Breast epithelium (tissue), 4 donors: ENCODE measurements around the gene BRCA1. TPM values are rescaled to one million over a fixed set of nuclear protein-coding genes. Genes with fewer than 3 reads are reported as not detected.

Source experiments
- DNase-seq, 2 donors: peaks; one replicate each; pipeline ENCODE4 v3.0.0-alpha.2; 2019; ENCODE audit warnings: low spot score in 2 of 2
- H3K27ac ChIP-seq, 2 donors: fragments of 200-600 bp; sonication (generic) in 1 of 2; one replicate each; pipeline ENCODE4 v1.5.1; 2016 to 2019; ENCODE audit warnings: mild to moderate bottlenecking in 1 of 2
- H3K27me3 ChIP-seq, 2 donors: fragments of 200-600 bp; sonication (generic) in 1 of 2; one replicate each; pipeline versions ENCODE4 v1.5.1 to v1.6.0; 2017 to 2019; ENCODE audit warnings: control low read depth in 1 of 2, mild to moderate bottlenecking in 1 of 2
- H3K36me3 ChIP-seq: fragments of 200-600 bp; one replicate; pipeline ENCODE4 v1.5.1; 2019
- H3K4me1 ChIP-seq, 2 donors: fragments of 200-600 bp; sonication (generic); one replicate each; pipeline ENCODE4 v1.5.1; 2016 to 2019; ENCODE audit warnings: control low read depth in 1 of 2
- H3K4me3 ChIP-seq, 3 donors: fragments of 200-600 bp; sonication (generic); 1 replicate in 2 of 3; 2 replicates in 1 of 3; pipeline ENCODE4 v1.5.1; 2016 to 2019; ENCODE audit warnings: mild to moderate bottlenecking in 3 of 3, moderate library complexity in 2 of 3
- H3K9me3 ChIP-seq, 2 donors: fragments of 200-600 bp; sonication (generic) in 1 of 2; one replicate each; pipeline ENCODE4 v1.5.1; 2016 to 2019; ENCODE audit warnings: control low read depth in 1 of 2
- POLR2A ChIP-seq: fragments of 450-650 bp; IDR thresholded peaks from one replicate; pipeline ENCODE4 v1.6.1; 2016; ENCODE audit warnings: antibody characterized with exemption, mild to moderate bottlenecking, moderate library complexity
- POLR2AphosphoS5 ChIP-seq, 3 donors: sonication (generic); formaldehyde crosslinking; IDR thresholded peaks; one replicate each; pipeline ENCODE4 v1.6.1; 2017; ENCODE audit warnings: antibody characterized with exemption in 3 of 3
- intact Hi-C: fragments of 100-400 bp; cut with DNase I; formaldehyde crosslinking; loops from one replicate; pipeline ENCODE4 v1.15.1; 2023; ENCODE audit warnings: low total_unique reads
- total RNA-seq, 3 donors: library from RNA; depleted of rRNA; stranded (reverse); fragments of >200 nt; gene quantifications; one replicate each; pipeline ENCODE4 v1.1.0, GENCODE V29; 2016
- TF ChIP-seq, protein P1 (sequence below), 3 donors: fragments of 450-650 bp; IDR thresholded peaks; one replicate each; pipeline ENCODE4 v1.5.1; 2016 to 2017; ENCODE audit warnings: antibody characterized with exemption in 3 of 3, mild to moderate bottlenecking in 3 of 3, moderate library complexity in 3 of 3

The BRCA1 gene
- total RNA-seq, 3 donors from 2014 or later: 5.2 to 8.9 (median 7.4) TPM

DNA sequence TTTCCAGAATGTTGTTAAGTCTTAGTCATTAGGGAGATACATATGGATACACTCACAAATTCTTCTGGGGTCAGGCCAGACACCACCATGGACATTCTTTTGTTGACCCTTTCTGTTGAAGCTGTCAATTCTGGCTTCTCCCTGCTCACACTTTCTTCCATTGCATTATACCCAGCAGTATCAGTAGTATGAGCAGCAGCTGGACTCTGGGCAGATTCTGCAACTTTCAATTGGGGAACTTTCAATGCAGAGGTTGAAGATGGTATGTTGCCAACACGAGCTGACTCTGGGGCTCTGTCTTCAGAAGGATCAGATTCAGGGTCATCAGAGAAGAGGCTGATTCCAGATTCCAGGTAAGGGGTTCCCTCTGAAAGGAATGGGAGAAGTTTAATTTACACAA, 54.3 kb downstream of the BRCA1 start:
- no peaks in the 10 kb centered on the region for H3K9me3 ChIP-seq
- TF ChIP-seq, protein P1, sequence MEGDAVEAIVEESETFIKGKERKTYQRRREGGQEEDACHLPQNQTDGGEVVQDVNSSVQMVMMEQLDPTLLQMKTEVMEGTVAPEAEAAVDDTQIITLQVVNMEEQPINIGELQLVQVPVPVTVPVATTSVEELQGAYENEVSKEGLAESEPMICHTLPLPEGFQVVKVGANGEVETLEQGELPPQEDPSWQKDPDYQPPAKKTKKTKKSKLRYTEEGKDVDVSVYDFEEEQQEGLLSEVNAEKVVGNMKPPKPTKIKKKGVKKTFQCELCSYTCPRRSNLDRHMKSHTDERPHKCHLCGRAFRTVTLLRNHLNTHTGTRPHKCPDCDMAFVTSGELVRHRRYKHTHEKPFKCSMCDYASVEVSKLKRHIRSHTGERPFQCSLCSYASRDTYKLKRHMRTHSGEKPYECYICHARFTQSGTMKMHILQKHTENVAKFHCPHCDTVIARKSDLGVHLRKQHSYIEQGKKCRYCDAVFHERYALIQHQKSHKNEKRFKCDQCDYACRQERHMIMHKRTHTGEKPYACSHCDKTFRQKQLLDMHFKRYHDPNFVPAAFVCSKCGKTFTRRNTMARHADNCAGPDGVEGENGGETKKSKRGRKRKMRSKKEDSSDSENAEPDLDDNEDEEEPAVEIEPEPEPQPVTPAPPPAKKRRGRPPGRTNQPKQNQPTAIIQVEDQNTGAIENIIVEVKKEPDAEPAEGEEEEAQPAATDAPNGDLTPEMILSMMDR (IDR thresholded peaks at IDR 0.05): no peak
- no peak for TF ChIP-seq POLR2A
- TF ChIP-seq POLR2AphosphoS5 (IDR thresholded peaks at IDR 0.05): no peak
- no peak overlapping the region for H3K27ac ChIP-seq
- H3K4me3 ChIP-seq: no peak overlapping the region
- H3K36me3 ChIP-seq: no peaks in the 10 kb centered on the region
- DNase-seq: no peak
- H3K4me1 ChIP-seq: no peaks in the 10 kb centered on the region
- H3K27me3 ChIP-seq: no peaks in the 10 kb centered on the region
- intact Hi-C loops: no loop called here

DNA sequence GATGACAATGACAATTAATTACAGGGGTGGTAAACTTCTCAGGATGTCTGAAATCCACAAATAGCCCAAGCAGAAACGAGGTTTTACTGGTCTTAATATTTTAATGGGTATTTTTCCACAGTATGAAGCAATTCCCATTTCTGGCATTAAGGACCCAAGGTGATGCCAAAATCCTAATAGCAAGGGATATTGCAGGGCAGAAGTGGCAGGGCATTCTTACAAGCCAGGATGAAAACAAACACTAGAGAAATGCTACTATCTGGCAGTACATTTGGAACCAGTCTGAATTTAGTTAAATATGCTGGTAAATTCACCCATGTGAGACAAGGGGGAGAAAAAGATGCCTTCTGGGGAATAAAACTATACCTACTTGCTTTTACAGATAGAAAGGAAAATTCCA, 54.9 kb downstream of the BRCA1 start:
- TF ChIP-seq POLR2A (no peak), POLR2AphosphoS5 (IDR thresholded peaks at IDR 0.05) (no peak)
- TF ChIP-seq, protein P1 (IDR thresholded peaks at IDR 0.05): no peak
- DNase-seq: no peak
- H3K4me3 ChIP-seq: no peak overlapping the region
- no peak overlapping the region for H3K27ac ChIP-seq
- H3K27me3 ChIP-seq: no peaks in the 10 kb centered on the region
- no peaks in the 10 kb centered on the region for H3K4me1 ChIP-seq
- intact Hi-C loops: no loop called here
- no peaks in the 10 kb centered on the region for H3K9me3 ChIP-seq
- H3K36me3 ChIP-seq: no peaks in the 10 kb centered on the region

DNA sequence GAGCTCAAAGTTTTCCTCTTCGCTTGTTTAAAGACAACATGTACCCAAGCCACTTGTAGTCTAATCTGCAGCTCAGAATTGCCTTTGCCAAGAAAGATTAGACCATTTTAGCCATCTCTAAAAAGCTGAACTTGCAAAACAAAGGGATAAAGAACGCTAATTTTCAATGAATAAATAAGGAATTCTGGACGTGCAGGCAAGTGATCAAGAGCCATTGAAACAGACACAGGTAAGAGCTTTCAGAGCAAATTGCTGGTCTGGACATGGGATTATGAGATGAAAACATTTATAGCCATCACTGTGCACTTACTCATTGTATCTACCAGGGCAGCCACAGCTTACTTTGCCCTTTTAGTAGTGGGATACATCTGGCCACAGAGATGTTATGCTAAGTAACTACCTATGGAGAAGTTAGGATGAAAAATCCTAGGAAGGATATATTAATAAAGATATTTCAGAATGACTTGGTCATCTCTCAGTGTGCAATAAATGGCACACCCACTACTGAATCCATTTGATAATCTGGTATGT, 55.7 kb downstream of the BRCA1 start:
- no peaks in the 10 kb centered on the region for H3K9me3 ChIP-seq
- no peaks in the 10 kb centered on the region for H3K36me3 ChIP-seq
- TF ChIP-seq POLR2AphosphoS5 (IDR thresholded peaks at IDR 0.05): no peak
- no peak for TF ChIP-seq POLR2A
- TF ChIP-seq, protein P1 (IDR thresholded peaks at IDR 0.05): no peak
- H3K4me1 ChIP-seq: no peaks in the 10 kb centered on the region
- H3K27me3 ChIP-seq: no peaks in the 10 kb centered on the region
- no peak overlapping the region for H3K4me3 ChIP-seq
- DNase-seq: no peak
- intact Hi-C loops: no loop called here
- no peak overlapping the region for H3K27ac ChIP-seq

DNA sequence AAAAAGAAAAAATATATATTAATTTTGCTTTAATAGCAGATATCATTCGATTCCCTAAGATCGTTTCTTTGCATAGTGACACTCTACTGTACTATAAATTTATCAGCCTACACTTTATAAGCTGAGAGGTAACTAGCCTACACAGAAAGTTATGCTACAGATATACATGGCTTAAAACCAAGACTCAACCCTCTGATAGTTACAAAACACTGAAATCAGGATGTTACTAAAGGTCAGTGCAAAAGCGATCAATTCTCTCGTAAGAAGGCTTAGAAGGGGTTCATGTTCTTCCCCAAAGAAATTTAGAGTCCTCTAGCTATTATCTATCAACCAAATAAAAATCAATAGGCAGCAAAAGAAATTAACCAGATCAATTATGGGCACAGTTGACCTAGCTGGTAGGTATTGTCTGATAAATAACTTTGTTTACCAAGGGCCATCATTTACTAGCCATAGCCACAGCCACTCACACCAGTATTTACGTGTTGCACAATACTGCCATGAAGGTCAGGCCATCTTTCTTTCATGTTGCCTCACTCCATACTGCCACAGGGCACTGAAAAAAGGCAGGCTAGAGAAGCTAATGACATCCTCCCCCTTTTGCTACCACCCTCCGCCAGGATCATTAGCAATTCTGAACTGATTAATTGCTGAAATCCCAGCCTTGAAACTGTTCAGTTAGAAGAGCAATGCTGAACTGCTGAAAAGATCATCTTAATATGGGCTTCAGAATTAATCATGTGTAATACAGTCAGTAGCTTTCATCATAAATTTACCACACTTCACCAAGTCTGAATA, 56.4 kb downstream of the BRCA1 start:
- H3K36me3 ChIP-seq: no peaks in the 10 kb centered on the region
- H3K4me3 ChIP-seq: no peak overlapping the region
- no peaks in the 10 kb centered on the region for H3K4me1 ChIP-seq
- TF ChIP-seq POLR2AphosphoS5 (IDR thresholded peaks at IDR 0.05) (no peak), POLR2A (no peak)
- TF ChIP-seq, protein P1 (IDR thresholded peaks at IDR 0.05): no peak
- H3K9me3 ChIP-seq: no peaks in the 10 kb centered on the region
- no peak for DNase-seq
- H3K27ac ChIP-seq: no peak overlapping the region
- H3K27me3 ChIP-seq: no peaks in the 10 kb centered on the region
- intact Hi-C loops: no loop called here

DNA sequence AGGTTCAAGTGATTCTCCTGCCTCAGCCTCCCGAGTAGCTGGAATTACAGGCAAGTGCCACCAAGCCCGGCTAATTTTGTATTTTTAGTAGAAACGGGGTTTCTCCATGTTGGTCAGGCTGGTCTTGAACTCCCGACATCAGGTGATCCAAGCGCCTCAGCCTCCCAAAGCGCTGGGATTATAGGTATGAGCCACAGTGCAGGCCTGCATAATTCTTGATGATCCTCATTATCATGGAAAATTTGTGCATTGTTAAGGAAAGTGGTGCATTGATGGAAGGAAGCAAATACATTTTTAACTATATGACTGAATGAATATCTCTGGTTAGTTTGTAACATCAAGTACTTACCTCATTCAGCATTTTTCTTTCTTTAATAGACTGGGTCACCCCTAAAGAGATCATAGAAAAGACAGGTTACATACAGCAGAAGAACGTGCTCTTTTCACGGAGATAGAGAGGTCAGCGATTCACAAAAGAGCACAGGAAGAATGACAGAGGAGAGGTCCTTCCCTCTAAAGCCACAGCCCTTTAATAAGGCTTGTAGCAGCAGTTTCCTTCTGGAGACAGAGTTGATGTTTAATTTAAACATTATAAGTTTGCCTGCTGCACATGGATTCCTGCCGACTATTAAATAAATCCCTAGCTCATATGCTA, 62.1 kb downstream of the BRCA1 start:
- TF ChIP-seq POLR2A: no peak
- TF ChIP-seq, protein P1 (IDR thresholded peaks at IDR 0.05): no peak
- TF ChIP-seq POLR2AphosphoS5 (IDR thresholded peaks at IDR 0.05): no peak
- Histone ChIP-seq H3K27ac (no peak overlapping the region), H3K9me3 (no peaks in the 10 kb centered on the region), H3K4me3 (no peak overlapping the region), H3K4me1 (no peaks in the 10 kb centered on the region), H3K27me3 (no peaks in the 10 kb centered on the region), H3K36me3 (no peaks in the 10 kb centered on the region)
- no peak for DNase-seq
- intact Hi-C loops: no loop called here
